SU-DHL-6 (cell line): ENCODE measurements around the gene BCAS4.

Source experiments
- CTCF ChIP-seq: fragments of 200-600 bp; sonication (generic); IDR thresholded peaks from one replicate; pipeline ENCODE4 v1.5.1; 2017; ENCODE audit warnings: antibody characterized with exemption, mild to moderate bottlenecking, low read length, moderate library complexity; ENCODE audit not compliant: insufficient read depth, poor library complexity, severe bottlenecking
- EZH2phosphoT487 ChIP-seq: fragments of 200-600 bp; sonication (generic), shearing (Covaris generic); conservative IDR thresholded peaks from 2 replicates; pipeline ENCODE4 v1.6.1; 2018; ENCODE audit warnings: mild to moderate bottlenecking, antibody characterized with exemption, low read length, moderate library complexity, mixed read lengths

- no peak for TF ChIP-seq CTCF
- no peak for TF ChIP-seq EZH2phosphoT487
Observed at GRCh38 chr20:50815162-50815989, 20.5 kb downstream of the BCAS4 start.
